K562 (cell line): ENCODE measurements around the gene COL8A2. TPM values are rescaled to one million over a fixed set of nuclear protein-coding genes. Genes with fewer than 3 reads are reported as not detected.
A peak's percentile ranks its signal among the peaks of the same experiment; 100 is the strongest.

ENCODE experiments used
- CREB1 ChIP-seq, 2 experiments: sonication (generic) in 1 of 2; formaldehyde crosslinking in 1 of 2; IDR thresholded peaks; 2 replicates each; pipeline versions ENCODE4 v1.6.1 to v1.8.0; 2012 to 2022; ENCODE audit warnings: inconsistent platforms in 1 of 2, mild to moderate bottlenecking in 1 of 2, missing genetic modification reagents in 1 of 2, moderate library complexity in 1 of 2
- GABPB2 ChIP-seq: fragments of 250-450 bp; sonication (Bioruptor Pico); conservative IDR thresholded peaks from 2 replicates; pipeline ENCODE4 v1.5.1; 2021; ENCODE audit warnings: mild to moderate bottlenecking
- HCFC1 ChIP-seq: IDR thresholded peaks from 2 replicates; pipeline ENCODE4 v1.6.1; 2012; ENCODE audit warnings: low read depth, low read length, improper control_type of control experiment
- HDAC1 ChIP-seq, 2 experiments: fragments of 450-650 bp; IDR thresholded peaks; 2 replicates each; pipeline ENCODE4 v1.6.1; 2016 to 2017; ENCODE audit warnings: inconsistent platforms in 1 of 2, mild to moderate bottlenecking in 1 of 2, moderate library complexity in 1 of 2
- HMGN3 ChIP-seq: IDR thresholded peaks from 2 replicates; pipeline ENCODE4 v1.6.1; 2011; ENCODE audit warnings: borderline replicate concordance, low read depth, mild to moderate bottlenecking, mixed read lengths, low read length; ENCODE audit not compliant: insufficient read length; ENCODE audit errors: extremely low read depth
- TCFL5 ChIP-seq: fragments of 250-450 bp; sonication (Bioruptor Pico); conservative IDR thresholded peaks from 2 replicates; pipeline ENCODE4 v1.6.1; 2021; ENCODE audit warnings: mild to moderate bottlenecking, moderate library complexity, matching md5 sums
- TEAD2 ChIP-seq: fragments of 450-650 bp; IDR thresholded peaks from 2 replicates; pipeline ENCODE4 v1.6.1; 2016; ENCODE audit warnings: missing genetic modification characterization, control low read depth, missing compliant biosample characterization
- TSC22D4 ChIP-seq: fragments of 450-650 bp; IDR thresholded peaks from 2 replicates; pipeline ENCODE4 v1.6.1; 2016; ENCODE audit warnings: missing genetic modification characterization, missing biosample characterization, control low read depth
- ZBTB8A ChIP-seq: fragments of 450-650 bp; IDR thresholded peaks from 2 replicates; pipeline ENCODE4 v1.6.1; 2018; ENCODE audit warnings: mild to moderate bottlenecking, moderate library complexity; ENCODE audit not compliant: partially characterized antibody
- ZNF12 ChIP-seq: sonication (generic); formaldehyde crosslinking; IDR thresholded peaks from 2 replicates; pipeline ENCODE4 v1.4.0; 2020; ENCODE audit warnings: mild to moderate bottlenecking, missing genetic modification reagents
- ZNF184 ChIP-seq: sonication (generic); formaldehyde crosslinking; IDR thresholded peaks from 2 replicates; pipeline ENCODE4 v1.5.0; 2020; ENCODE audit warnings: missing genetic modification reagents
- ZNF436 ChIP-seq: fragments of 250-450, 450-650 bp; sonication (Bioruptor Pico); formaldehyde crosslinking; IDR thresholded peaks from 2 replicates; pipeline ENCODE4 v1.7.0; 2020; ENCODE audit warnings: mild to moderate bottlenecking
- ZNF586 ChIP-seq: fragments of 450-650 bp; formaldehyde crosslinking; conservative IDR thresholded peaks from 2 replicates; pipeline ENCODE4 v1.4.0; 2020; ENCODE audit warnings: mild to moderate bottlenecking, moderate library complexity
- polyA plus RNA-seq, 8 experiments: library from polyadenylated mRNA; depleted of rRNA in 4 of 8; stranded (reverse) in 5 of 8; unstranded in 3 of 8; fragments of >200 nt; fragmentation: Nextera tagmentation in 2 of 8; fragmentation: Illumina TruSeq in 1 of 8; extraction: Ambion mirVana in 2 of 8; extraction: Trizol in 1 of 8; gene quantifications; 2 replicates each; pipeline versions ENCODE4 v1.2.1 to v1.2.3, GENCODE V29; 2011 to 2014; ENCODE audit warnings: inconsistent platforms in 1 of 8, missing spikeins in 1 of 8
- total RNA-seq, 7 experiments: library from RNA; depleted of rRNA in 6 of 7; stranded (reverse); fragments of >200 nt in 6 of 7; fragmentation: Illumina TruSeq in 2 of 7; extraction: Trizol in 2 of 7; gene quantifications; 2 replicates each; pipeline versions ENCODE4 v1.2.1 to v1.2.3, GENCODE V29; 2011 to 2021; ENCODE audit warnings: low replicate concordance in 1 of 7
- TF ChIP-seq, protein P1 (sequence below): fragments of 250-450 bp; sonication (Bioruptor Pico); IDR thresholded peaks from 2 replicates; pipeline ENCODE4 v1.5.0; 2020; ENCODE audit warnings: mild to moderate bottlenecking
- TF ChIP-seq, protein P2 (sequence below): fragments of 250-450 bp; sonication (Bioruptor Pico); IDR thresholded peaks from 2 replicates; pipeline ENCODE4 v1.9.0; 2021; ENCODE audit warnings: mild to moderate bottlenecking, inconsistent platforms
- TF ChIP-seq, protein P3 (sequence below): sonication (generic); formaldehyde crosslinking; IDR thresholded peaks from 2 replicates; pipeline ENCODE4 v1.4.0; 2020; ENCODE audit warnings: mild to moderate bottlenecking, missing genetic modification reagents
- TF ChIP-seq, protein P4 (sequence below): fragments of 150-350 bp; conservative IDR thresholded peaks from 2 replicates; pipeline ENCODE4 v1.6.1; 2014; ENCODE audit warnings: low read length

Gene COL8A2
- total and polyA plus RNA-seq, 9 of the 15 experiments (the other 6 are each of a cell fraction or from before 2014, with no cell fraction given): 0.03 to 0.14 (median 0.04) TPM; not detected in 5

DNA sequence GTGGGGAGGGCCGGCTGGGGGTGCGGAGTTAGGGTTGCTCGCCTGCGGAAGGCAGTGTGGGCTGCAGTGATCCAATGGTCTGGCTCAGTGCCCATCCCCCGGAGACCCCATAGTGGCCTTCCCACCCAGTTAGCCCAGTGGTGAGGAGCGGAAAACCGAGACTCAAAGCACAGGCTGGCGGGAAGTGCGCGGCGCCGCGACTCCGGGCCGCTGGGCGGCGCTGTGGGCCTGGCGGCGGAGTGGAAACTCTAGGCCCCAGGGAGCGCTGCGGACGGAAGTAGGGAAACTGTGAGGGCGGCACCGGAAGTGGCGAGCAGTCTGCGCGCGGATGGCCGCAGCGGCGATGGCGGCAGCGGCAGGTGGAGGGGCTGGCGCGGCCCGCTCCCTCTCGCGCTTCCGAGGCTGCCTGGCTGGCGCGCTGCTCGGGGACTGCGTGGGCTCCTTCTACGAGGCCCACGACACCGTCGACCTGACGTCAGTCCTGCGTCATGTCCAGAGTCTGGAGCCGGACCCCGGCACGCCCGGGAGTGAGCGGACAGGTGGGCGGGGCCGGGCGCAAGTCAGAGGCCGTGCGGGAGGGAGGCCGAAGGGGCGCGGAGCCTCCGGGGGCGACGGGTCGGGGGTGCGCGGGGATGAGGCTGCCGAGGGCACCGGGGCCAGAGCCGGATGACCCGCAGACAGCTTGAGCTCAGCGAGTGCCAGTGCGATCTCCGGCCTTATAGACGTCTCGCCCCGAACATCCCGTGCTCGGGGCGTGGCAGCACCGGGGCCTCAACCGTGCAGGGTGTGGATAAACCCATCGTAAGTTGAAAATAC lies 36.2 kb downstream of the COL8A2 start, which contains the start of gene ADPRS (continued):
- TF ChIP-seq, protein P1, sequence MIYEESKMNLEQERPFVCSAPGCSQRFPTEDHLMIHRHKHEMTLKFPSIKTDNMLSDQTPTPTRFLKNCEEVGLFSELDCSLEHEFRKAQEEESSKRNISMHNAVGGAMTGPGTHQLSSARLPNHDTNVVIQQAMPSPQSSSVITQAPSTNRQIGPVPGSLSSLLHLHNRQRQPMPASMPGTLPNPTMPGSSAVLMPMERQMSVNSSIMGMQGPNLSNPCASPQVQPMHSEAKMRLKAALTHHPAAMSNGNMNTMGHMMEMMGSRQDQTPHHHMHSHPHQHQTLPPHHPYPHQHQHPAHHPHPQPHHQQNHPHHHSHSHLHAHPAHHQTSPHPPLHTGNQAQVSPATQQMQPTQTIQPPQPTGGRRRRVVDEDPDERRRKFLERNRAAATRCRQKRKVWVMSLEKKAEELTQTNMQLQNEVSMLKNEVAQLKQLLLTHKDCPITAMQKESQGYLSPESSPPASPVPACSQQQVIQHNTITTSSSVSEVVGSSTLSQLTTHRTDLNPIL (CRISPR knock-in tag): no peak
- TF ChIP-seq, protein P2, sequence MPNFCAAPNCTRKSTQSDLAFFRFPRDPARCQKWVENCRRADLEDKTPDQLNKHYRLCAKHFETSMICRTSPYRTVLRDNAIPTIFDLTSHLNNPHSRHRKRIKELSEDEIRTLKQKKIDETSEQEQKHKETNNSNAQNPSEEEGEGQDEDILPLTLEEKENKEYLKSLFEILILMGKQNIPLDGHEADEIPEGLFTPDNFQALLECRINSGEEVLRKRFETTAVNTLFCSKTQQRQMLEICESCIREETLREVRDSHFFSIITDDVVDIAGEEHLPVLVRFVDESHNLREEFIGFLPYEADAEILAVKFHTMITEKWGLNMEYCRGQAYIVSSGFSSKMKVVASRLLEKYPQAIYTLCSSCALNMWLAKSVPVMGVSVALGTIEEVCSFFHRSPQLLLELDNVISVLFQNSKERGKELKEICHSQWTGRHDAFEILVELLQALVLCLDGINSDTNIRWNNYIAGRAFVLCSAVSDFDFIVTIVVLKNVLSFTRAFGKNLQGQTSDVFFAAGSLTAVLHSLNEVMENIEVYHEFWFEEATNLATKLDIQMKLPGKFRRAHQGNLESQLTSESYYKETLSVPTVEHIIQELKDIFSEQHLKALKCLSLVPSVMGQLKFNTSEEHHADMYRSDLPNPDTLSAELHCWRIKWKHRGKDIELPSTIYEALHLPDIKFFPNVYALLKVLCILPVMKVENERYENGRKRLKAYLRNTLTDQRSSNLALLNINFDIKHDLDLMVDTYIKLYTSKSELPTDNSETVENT (CRISPR knock-in tag): peak; percentile 100
- TF ChIP-seq ZNF586 (CRISPR knock-in tag) (no peak), TEAD2 (tag) (no peak), TCFL5 (no peak), ZNF436 (no peak), ZNF12 (CRISPR knock-in tag) (peak; percentile 49; the same call in 1 of the 2 replicates), HMGN3 (peak; percentile 93), HCFC1 (peak; percentile 91), TSC22D4 (tag) (no peak), ZNF184 (CRISPR knock-in tag) (no peak), ZBTB8A (no peak), HDAC1 (IDR thresholded peaks at IDR 0.05) (peak in 1 of 2 experiments; percentile 100; a peak in 2 of 4 replicates), CREB1 (IDR thresholded peaks at IDR 0.05) (peak; percentile 96), CREB1 (CRISPR knock-in tag; IDR thresholded peaks at IDR 0.05) (peak; percentile 96), GABPB2 (no peak)
- TF ChIP-seq, protein P3, sequence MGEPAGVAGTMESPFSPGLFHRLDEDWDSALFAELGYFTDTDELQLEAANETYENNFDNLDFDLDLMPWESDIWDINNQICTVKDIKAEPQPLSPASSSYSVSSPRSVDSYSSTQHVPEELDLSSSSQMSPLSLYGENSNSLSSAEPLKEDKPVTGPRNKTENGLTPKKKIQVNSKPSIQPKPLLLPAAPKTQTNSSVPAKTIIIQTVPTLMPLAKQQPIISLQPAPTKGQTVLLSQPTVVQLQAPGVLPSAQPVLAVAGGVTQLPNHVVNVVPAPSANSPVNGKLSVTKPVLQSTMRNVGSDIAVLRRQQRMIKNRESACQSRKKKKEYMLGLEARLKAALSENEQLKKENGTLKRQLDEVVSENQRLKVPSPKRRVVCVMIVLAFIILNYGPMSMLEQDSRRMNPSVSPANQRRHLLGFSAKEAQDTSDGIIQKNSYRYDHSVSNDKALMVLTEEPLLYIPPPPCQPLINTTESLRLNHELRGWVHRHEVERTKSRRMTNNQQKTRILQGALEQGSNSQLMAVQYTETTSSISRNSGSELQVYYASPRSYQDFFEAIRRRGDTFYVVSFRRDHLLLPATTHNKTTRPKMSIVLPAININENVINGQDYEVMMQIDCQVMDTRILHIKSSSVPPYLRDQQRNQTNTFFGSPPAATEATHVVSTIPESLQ (CRISPR knock-in tag): no peak
- TF ChIP-seq, protein P4, sequence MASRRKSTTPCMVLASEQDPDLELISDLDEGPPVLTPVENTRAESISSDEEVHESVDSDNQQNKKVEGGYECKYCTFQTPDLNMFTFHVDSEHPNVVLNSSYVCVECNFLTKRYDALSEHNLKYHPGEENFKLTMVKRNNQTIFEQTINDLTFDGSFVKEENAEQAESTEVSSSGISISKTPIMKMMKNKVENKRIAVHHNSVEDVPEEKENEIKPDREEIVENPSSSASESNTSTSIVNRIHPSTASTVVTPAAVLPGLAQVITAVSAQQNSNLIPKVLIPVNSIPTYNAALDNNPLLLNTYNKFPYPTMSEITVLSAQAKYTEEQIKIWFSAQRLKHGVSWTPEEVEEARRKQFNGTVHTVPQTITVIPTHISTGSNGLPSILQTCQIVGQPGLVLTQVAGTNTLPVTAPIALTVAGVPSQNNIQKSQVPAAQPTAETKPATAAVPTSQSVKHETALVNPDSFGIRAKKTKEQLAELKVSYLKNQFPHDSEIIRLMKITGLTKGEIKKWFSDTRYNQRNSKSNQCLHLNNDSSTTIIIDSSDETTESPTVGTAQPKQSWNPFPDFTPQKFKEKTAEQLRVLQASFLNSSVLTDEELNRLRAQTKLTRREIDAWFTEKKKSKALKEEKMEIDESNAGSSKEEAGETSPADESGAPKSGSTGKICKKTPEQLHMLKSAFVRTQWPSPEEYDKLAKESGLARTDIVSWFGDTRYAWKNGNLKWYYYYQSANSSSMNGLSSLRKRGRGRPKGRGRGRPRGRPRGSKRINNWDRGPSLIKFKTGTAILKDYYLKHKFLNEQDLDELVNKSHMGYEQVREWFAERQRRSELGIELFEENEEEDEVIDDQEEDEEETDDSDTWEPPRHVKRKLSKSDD: peak; percentile 87
